AG10803 (cell line): ENCODE results near the gene PRDM16.

ENCODE experiments used
- DNase-seq: peaks from one replicate; pipeline ENCODE4 v3.0.0; 2010; ENCODE audit warnings: low read depth
- H3K4me3 ChIP-seq: 2 replicates; pipeline ENCODE4 v1.5.1; 2011; ENCODE audit warnings: mild to moderate bottlenecking, low read length, control low read depth
- TF ChIP-seq, protein P1 (sequence below): conservative IDR thresholded peaks from 2 replicates; pipeline ENCODE4 v1.5.1; 2011; ENCODE audit warnings: mild to moderate bottlenecking, low read length, control low read depth, inconsistent platforms

The PRDM16 gene

DNA sequence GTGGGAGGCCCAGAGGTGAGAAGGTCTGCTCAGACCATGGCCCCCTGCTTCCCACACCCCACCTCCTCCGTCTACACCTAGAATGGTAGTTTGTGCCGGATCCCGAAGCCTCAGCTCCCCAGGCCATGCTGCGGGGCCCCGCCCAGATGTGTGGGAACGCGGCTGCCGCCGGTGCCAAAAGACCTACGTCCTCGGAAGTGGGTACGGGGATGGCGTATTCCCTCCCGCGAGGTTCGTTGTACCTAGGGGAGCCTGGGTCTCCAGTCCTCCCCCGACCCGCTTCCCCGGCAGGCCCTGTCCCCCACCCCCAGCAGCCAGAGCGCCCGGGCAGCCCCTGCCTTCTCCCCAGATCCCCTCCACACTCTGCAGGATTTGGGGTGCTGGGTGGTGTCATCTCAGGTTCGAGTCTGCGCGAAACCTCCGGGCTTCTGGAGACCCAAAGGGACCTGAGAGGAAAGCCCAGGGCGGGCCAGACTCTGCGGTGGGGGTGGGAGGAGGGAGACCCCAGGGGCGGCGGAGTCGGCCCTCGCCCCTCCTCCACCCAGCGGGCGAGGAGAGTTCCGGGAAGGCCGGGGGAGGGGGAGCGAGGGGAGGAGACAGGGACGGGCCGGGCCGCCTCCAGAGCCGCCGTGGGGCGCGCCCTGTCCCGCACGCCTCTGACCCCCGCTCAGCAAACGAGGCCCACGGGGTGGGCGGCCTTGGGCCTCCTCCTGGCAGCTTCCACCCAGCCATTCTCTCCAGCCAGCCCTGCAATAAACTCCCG lies 6.2 kb upstream of the PRDM16 start:
- TF ChIP-seq, protein P1, sequence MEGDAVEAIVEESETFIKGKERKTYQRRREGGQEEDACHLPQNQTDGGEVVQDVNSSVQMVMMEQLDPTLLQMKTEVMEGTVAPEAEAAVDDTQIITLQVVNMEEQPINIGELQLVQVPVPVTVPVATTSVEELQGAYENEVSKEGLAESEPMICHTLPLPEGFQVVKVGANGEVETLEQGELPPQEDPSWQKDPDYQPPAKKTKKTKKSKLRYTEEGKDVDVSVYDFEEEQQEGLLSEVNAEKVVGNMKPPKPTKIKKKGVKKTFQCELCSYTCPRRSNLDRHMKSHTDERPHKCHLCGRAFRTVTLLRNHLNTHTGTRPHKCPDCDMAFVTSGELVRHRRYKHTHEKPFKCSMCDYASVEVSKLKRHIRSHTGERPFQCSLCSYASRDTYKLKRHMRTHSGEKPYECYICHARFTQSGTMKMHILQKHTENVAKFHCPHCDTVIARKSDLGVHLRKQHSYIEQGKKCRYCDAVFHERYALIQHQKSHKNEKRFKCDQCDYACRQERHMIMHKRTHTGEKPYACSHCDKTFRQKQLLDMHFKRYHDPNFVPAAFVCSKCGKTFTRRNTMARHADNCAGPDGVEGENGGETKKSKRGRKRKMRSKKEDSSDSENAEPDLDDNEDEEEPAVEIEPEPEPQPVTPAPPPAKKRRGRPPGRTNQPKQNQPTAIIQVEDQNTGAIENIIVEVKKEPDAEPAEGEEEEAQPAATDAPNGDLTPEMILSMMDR, result no peak
- H3K4me3 ChIP-seq, result no peak overlapping the region
- no peak for DNase-seq

- TF ChIP-seq, protein P1, result no peak
- no peak overlapping the region for H3K4me3 ChIP-seq
- DNase-seq, result no peak
These were observed 5.4 kb upstream of the PRDM16 start for GRCh38 chr1:3063379-3064295.

DNA sequence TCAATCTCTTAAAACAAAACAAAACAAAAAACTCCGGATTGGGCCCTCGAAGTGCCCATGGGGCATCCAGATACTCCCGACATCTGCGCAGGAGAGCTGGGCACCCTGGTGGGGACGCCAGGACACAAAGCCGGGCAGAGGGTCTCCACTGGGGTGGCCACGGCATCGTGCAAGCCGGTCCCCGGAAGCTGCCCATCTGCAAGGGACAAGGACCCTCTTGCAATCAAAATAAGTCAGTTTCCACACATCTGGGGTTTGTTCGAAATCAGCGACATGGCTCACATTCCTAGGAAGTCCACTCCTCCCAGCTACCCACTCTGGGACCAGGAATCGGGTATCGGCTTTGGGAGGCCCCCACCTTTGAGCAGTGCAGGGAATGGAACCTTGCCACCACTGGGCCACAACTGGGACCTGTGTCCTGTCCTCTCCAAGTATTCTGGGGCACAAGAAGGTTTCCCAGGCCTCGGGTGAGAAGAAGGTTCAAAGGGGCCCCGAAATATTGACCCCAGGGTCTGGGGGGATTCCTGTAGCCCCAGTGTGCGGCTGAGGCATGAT lies 4.6 kb upstream of the PRDM16 start:
- no peak overlapping the region for H3K4me3 ChIP-seq
- TF ChIP-seq, protein P1, result no peak
- no peak for DNase-seq

DNA sequence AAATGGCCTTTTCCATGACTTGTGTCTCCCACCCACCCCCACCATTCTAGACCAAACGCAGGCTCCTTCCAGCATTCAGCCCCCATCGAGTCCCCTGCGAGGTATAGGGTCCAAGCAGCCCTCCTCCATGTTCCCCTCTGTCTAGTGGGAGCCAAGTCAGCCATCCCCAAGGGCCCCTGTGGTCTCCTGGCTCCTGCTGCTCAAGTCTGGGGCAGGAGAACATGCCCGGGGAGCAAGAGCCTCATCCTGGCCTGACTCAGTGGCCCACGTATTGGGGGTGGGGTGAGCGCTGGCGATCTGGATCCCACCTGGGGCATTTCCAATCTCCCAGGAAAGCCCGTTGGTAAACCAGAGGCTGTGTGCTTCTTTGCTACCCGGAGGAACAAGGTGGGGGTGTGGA lies 4.1 kb upstream of the PRDM16 start:
- TF ChIP-seq, protein P1, result no peak

GRCh38 chr1:3065396-3065795 lies 3.6 kb upstream of the PRDM16 start:
- DNase-seq, result no peak
- TF ChIP-seq, protein P1, result no peak
- no peak overlapping the region for H3K4me3 ChIP-seq

More for the DNA sequence above, 4.1 kb upstream of the PRDM16 start:
- no peak overlapping the region for H3K4me3 ChIP-seq
- no peak for DNase-seq

DNA sequence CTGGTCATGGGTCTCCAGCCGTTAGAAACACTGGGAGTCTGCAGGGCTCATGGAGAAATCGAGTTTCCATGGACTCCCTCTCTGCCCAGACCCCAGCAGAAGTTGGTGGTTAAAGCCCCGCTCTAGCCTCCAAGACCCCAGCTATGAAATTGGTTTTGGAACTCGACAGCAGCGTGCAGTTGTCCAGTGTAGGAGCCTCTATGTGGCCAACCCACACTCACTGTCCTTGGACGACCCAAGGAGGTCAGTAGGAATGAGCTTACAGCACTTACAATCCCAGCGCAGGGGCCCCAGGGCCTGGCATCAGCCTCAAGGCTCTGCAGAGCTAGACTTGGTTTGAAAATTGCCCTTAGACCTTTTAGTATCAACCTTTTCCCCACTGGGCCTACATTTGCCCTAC lies 3.2 kb upstream of the PRDM16 start:
- DNase-seq, result no peak
- TF ChIP-seq, protein P1, result no peak
- H3K4me3 ChIP-seq, result no peak overlapping the region
